HG03558 (cell line): ENCODE measurements around the gene RBFOX2.

Experiments used
- ATAC-seq: cut with Tn5 transposase; IDR thresholded peaks from one replicate; pipeline ENCODE4 v1.9.1; 2021; ENCODE audit warnings: moderate number of reproducible peaks; ENCODE audit not compliant: unreplicated experiment; ENCODE audit errors: extremely low read depth

Gene RBFOX2

DNA sequence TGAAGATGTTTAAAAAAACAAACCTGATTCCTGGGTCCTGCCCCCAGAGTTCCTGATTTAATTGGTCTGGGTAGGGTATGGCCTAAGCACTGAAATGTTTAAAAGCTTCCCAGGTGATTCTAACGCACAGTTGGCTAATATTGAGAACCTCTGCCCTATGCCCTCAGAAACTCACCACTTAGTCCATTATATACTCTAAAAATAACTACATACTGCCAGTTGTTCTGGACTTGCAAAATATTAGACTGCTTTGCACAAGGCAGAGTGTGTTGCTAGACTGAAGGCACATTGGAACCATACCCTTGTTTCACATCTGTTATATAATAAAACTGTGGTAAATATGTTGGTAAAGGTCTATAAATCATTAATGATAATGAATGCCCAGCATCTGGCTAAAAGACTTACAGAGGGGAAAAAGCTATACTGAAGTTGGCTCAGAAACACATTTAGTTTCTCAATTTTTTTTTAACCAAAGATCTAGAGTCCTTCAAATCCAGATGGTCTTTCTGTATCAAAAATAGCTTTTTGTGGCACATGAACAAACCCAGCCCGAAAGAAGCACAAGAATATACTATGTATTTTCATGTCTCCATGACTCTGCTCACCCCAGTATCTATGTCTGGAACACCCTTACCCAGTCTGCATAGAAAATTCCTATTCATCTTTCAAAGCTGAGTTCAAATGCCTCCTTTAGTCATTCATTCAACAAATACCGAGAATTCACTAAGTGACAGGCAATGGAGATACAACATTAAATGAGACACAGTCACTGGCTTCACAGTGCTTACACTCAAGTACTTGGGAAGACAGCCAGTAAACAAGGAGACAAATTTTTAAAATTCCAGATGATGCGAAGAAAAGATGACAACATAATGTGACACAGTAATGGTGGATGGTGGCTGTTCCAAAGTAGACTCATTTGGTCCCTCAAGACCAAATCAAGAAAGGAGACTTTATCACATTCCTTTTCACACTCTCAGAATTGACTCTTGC is 44.1 kb downstream of the RBFOX2 start:
- ATAC-seq, result no peak

DNA sequence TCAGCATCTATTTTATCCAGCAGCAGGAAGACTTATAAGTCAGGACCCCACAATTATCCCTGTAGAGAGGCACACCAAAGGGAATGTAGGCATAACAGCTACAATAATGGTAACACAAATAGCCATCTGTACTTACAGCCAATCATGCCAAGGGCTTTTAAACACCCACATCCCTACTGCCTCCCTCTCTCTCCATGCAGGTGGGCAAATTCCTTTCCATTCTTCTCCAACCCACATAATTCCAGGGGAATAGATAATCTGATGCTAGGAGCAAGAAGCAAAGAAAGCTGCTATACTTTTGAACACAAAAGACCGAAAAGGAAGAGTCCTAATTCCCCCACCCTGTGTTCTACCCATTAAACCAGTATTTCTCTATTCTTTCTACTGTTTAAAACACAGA is 46.7 kb downstream of the RBFOX2 start:
- no peak for ATAC-seq

DNA sequence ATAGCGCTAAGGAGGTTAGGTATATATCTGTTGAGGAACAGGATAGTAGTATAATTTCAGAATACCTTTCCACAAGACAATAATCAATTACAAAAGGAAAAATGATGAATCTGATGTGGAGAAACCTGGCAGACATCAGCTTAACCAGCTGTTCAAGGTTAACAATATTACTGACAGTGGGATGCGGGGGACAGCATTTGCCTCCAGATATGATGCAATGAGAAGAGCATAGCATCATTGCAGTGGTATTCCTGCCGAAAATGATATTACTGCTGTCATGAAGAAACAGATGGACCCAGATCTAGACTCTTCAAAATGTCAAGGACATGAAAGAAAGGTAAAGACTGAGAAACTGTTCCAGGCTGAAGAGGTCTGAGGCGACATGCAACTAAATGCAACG is 49.7 kb downstream of the RBFOX2 start:
- no peak for ATAC-seq

DNA sequence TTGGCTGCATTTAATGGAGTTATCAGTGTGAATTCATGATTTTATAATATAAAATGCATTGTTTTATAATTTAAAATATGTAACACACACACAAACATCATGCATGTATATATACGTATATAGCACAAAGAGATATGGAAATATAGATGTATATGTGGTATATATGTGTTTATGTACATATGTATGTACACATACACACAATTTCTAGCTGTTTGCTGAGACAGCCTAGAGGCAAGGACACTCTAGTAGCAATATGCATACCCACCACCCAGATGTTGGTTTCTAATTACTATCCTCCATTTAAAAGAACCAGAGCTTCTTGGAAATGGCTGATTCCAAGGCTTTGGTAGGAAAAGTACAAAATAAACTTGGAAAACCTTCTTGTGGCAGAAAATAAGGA is 50.4 kb downstream of the RBFOX2 start:
- no peak for ATAC-seq

DNA sequence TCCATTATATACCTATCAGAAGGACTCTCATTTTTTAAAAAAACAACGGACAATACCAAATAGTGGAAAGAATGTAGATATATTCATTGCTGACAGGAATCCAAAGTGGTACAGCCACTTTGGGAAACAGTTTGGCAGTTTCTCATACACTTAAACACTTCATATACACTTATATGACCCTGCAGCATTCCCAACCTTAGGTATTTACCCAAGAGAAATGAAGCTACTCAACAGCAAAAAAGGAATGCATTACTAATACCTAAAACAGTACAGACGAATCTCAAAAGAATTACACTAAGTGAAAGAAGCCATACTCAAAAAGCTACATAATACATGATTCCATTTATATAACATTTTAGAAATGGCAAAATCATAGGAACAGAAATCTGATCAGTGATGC is 51.5 kb downstream of the RBFOX2 start:
- no peak for ATAC-seq

DNA sequence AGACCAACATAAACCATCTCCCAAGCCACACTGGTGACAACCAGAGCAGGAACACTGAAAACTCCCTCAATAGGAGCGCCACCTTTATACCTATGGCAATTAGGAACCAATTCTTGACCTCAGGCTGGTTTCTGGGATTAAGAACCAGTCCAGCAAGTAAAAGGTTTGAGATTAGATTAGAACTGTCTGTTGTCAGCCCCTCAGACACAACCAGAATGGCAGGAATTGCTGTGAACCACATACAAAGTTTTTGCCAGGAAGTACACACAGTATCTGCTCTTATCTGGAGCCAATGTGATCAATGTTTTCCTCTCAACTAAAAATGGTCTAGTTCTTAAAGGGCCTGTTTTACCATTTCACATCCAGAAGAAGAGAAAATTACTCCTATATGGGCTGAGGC is 55.2 kb downstream of the RBFOX2 start:
- ATAC-seq, result no peak

DNA sequence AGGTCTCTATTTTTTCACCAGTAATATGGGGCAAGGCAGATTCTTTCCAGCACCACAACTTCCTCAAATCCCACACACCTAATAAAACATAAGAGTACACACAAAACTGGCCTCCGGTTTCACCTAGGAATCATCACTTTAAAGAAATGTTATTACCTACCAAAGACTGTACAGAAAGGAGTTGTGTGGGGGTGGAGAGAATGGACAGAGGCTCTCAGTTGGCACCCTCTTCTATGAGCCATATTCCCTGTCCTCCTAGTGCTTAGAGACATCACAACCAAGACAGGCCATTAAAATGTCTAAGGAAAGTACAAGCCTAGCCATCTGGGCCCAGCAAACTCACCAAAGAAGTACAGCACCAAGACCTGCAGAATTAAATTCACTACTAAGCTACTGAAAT is 56.1 kb downstream of the RBFOX2 start:
- no peak for ATAC-seq

DNA sequence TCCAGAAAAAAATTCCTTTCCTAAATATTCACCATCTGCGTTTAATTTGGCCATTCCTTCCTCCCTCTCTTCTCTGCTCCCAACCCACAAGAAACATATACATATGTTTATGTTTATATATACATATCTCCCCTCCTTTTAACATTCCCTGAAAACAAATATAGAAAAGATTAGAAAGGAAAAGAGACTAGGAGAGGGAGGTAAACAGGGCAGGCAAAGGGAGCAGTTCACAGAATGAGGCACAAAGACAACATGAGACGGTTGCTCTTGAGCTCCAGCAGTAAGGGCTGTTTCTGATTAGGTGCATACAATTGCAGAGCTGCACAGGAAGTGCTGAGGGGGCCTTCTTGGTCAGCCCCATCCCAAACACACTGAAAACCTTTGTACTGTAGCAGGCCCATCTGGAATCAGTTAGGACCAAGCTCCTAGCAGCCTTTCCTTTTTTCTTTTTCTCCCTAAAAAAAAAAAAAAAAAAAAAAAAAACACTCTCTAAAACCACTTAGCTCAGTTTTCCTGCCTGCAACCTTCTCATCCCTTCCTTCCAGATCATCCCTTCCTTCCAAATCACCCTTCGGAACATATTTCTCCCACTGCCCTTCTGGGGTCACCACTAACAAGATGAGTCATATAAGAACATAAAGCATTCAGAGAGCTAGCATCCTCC is 57.0 kb downstream of the RBFOX2 start:
- no peak for ATAC-seq

DNA sequence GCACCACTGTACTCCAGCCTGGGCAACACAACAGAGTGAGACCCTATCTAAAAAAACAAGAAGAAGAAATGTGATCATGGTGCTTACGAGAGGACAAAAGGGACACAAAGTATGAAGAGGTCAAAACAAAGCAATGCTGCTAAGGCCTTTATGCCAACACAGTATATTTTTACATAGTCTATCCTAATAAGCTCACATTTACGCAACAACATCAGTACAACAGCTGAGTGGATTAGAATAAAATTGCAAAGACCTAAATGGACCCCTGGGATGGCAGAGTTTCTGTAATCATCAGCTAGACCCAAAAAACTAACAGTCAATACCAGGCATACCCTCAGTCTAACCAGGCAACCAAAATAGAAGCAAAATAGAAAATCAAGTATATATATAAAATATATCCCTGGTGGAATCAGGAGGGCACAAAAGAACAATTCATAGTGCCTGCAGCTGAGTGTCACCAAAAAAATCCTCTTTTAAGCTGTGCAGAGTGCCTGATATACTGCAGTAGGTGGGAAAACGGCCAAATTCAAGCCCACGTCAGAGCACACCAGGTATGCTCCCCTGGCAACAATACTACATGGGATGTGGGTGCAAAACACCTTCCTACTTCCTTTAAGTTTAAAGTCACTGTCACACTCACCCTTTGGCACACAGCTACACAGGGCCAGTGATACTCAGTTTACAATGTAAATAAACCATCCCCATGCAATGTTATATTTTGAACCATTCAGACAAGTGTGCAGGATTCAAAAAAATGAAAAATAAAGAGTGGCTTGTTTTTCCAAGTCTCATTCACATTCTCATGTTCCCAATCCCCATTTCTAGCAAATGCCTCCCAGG is 57.8 kb downstream of the RBFOX2 start:
- no peak for ATAC-seq

DNA sequence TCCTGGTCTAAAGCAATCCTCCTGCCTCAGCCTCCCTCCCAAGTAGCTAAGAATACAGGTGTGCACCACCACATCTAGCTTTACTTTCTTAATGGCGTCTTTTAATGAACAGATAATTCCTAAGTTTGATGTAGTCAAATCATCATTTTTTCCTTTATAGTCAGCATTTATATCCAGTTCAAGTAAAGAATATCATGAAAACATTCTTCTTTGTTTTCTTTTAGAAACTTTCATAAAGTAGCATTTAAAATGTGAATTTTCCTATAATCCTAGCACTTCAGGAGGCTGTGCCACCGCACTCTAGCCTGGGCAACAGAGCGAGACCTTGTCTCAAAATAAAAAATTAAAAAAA is 61.6 kb downstream of the RBFOX2 start:
- ATAC-seq, result no peak

DNA sequence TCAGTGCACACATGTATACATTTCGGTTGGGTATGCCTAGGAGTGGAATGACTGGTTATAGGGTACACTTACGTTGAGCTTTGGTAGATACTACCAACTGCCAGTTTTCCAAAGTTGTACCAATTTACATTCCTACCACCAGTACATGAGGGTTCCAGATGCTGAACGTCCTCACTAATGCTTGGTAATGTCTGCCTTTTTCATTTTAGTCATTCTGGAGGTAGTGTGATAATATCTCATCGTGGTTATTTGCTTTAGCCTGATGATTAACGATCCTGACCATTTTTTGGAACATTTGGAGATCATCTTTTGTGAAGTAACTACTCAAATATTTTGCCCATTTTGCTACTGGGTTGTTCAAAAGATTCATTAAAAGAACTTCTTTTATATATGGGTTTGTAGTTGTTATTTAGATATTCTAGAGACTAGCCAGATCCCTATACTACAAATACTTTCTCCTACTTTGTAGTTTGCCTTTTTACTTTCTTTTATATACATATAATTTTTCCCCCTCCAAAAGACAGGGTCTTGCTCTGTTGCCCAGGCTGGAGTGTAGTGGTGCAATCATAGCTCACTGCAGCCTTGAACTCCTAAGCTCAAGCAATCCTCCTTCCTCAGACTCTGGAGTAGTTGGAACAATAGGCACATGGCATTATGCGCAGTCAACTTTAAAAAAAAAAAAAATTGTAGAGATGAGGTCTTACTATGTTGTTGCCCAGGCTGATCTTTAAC is 62.1 kb downstream of the RBFOX2 start:
- ATAC-seq, result no peak

DNA sequence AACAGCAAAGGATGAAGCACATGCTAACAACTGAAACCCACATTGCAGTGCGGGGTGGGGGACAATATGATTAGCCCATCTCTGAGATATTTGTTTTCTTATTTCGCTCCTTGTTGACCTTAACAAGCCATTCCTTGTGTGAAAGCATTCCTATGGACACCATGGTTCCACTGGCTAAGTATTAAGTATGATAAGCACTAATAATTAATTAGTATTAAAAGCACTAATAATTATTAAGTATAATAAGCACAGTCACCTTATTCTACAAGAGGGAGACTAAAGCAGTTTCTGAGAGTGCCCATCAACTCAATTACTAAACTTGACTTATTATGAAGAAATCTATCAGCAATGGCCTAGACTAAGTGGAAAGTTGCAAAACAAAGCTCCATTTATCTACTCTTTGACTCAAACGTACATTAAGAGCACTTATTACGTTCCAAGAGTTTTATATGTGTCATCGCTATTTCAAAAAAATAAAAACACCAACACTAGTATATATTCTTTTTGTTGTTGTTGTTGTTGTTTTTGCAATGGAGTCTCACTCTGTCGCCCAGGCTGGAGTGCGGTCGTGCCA is 65.3 kb downstream of the RBFOX2 start:
- no peak for ATAC-seq

DNA sequence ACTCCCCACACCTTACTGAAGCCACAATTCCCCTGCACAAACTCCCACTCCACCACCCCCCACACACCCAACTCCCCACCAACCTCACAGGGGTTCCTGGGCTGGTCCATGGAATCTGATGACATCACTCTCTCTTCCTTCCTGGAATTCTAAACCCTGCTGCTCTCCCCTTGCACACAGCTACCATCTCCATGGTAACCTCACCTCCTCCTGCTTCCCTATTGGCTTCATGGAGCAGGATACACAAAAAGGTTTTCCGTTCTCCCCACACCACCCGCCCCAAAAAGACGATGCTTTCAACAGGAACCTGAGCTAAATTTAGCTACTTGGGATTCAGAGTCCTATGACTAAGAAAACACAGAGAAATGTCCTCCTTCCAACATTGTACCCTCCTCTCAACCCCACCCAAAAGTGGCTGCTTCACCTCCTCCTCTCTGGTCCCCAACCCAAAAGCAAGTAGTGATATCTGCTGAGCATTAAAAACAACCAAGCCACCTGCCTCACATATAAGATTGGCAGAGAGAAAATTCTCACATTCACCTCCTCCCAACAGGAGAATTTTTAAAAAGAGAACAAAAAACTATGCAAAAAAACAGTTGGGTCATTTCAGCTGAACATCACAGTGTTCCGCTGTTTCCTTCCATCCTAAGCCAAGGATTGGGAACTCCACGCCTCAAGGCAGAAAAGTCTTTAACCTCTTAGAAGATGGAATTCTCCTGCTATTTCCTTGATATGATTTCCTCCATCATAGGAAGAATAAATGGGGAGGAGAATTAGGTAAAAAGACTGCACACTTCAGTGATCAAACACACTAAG is 66.9 kb downstream of the RBFOX2 start:
- no peak for ATAC-seq

DNA sequence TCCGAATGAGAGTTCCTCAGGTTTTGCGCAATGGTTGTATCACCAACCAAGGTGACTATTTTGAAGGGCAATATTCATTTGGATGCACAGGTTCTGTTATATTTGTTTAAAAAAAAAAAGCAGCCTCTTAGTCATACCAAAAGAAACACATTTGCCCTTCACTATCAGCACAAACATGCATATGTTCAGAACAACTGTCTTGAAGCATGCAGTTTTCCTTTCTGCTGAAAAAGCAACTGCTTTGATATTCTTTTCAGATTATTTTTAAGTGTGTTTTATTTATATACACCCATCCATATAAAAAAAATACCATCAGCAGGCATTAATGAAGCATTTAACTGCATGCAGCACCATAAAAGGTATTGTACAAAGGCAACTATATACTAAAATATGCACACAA is 67.8 kb downstream of the RBFOX2 start:
- ATAC-seq, result no peak

DNA sequence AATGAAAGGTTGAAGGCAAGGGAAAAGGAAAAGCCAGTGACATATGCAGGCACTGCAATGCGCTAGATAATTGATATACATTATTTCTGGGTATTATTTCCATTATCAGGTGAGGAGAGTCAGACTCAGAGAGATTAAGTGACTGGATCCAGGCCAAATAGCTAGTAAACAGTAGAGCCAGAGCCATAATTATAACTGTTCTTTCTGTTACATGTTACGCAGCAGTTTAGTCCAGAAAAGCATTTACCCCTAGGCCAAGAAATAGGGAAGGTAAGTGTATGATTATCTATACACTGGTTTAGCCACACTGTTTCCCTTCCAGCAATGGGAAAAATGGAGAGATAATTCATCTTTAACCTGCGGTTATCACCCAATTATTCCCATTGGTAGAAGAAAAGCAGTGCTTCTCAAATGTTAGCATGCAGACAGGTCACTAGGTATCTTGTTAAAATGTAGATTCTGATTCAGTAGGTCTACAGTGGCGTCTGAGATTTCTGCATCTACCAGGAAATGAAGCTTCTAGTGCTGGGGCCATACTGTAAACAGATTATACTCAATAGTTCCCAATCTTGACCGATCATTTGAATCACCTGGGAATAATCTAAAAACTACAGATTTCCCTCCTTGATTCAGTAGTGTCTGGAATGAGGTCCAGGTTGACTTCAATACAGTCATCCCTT is 69.4 kb downstream of the RBFOX2 start:
- ATAC-seq, result no peak

DNA sequence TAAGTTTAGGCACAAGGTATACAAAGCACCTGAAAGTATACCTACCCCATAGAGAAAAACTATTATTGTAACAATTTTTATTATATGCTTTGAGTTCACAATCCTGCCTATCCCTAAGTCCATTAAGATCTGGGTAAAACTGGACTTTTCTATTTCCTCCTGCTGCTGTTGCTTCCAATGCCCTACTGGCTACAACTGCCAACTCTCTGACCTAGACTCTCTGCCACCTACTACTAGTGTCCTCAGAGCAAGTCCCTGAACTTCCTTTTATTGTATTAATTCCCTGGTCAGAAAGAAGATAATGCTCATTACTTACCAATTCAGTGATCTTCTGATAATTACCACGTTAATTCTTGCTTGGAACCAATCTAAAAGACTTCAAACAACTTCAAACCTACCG is 70.3 kb downstream of the RBFOX2 start:
- ATAC-seq, result no peak

DNA sequence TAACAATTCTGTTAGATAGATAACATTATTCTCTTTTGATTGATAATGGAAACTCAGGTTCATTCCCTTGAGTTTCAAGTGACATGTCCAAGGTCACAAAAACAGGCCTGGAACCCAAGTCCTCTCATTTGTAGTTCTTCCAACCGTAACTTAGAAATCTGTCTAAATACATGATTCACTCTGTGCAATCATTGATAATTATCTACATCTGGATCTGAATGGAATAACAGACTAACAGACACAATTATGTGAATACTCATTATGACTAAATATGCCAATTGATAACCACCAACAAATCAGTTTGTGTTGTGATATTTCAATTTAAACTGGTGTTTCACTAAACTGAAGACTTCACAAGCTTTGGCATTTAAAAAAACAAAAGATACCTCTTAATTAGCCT is 71.0 kb downstream of the RBFOX2 start:
- ATAC-seq, result no peak

DNA sequence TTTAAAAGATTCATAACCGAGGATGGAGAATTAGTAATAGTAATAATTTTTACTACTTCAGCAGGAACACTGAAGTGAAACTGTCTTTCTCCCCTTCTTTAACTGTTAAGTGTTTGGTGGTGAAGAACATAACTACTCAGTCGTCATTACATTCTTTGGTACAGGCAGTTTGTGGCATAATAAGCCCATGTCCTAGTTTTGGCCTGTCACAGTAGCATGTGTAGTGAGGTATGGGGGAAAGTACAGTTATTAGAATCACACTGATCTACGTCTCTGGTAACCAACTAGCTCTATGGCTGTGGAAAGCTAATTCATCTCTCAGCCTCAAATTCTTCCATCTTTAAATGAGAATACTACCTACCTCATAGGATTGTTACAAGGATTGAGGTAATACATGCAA is 71.8 kb downstream of the RBFOX2 start:
- ATAC-seq, result no peak

DNA sequence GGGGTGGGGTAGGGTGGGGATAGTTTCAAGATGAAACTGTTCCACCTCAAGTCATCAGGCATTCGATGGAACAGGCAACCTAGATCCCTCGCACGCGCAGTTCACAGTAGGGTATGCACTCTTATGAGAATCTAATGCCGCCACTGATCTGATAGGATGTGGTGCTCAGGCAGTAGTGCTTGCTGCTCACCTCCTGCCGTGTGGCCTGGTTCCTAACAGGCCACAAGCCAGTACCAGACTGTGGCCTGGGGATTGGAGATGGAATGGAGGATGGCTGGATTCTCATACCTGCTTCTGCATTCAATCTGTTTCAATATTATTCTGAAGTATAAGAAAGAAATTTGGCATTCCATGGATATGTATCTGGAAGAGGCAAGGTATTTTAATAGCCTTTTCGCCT is 73.1 kb downstream of the RBFOX2 start:
- no peak for ATAC-seq
